Measurements from ENCODE around the gene TNFRSF25. TPM values are rescaled to one million over a fixed set of nuclear protein-coding genes. Genes with fewer than 3 reads are reported as not detected.
"Not testable (repeated sequence)": the region's sequence is repeated elsewhere in the genome, so short reads cannot be mapped to it uniquely, and the experiment has no call there.

Gene TNFRSF25
- total RNA-seq, 4 donors from 2014 or later: 4.2 to 11.2 (median 8.8) TPM

DNA sequence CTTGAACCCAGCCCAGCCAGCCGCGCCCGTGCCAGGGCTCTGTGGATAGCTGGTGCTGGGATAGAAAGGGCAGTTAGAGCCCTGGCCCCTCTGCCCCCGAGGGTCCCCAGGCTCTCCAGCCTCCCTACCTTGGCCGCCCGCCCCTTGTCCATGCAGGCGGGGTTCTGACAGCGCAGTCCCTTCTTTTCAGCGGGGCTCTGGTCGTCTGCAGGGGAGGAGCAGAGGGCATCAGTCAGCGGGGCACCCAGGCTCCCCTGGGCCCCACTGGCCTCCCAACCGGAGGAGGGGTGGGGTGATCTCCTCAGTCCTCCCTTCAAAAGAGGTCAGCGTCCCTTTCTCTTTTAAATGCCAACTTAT, 30.4 kb upstream of the TNFRSF25 start:
- ATAC-seq: no peak
- H3K4me1 ChIP-seq: peaks cover 0 to 45% (median 18%) of the 10 kb centered on the region in 3 donors
- no peaks in the 10 kb centered on the region for H3K9me3 ChIP-seq
- H3K4me3 ChIP-seq: peak overlapping the region in 1 of 2 donors; percentile 70
- no peaks in the 10 kb centered on the region for H3K27me3 ChIP-seq
- TF ChIP-seq EP300 (IDR thresholded peaks at IDR 0.05) (no peak), CTCF (IDR thresholded peaks at IDR 0.05) (no peak), POLR2A (IDR thresholded peaks at IDR 0.05) (no peak), POLR2AphosphoS5 (IDR thresholded peaks at IDR 0.05) (no peak)
- H3K36me3 ChIP-seq: no peaks in the 10 kb centered on the region
- H3K27ac ChIP-seq: peak overlapping the region in 3 of 4 donors; percentile 62 to 74 (median 68)
- 0% methylated on average over 1 of the region's 13 CpGs; no CpG with 5 or more reads in 1 of the 2 donors for WGBS, 2 donors (ENCODE audit: low coverage in 1 of 2)

DNA sequence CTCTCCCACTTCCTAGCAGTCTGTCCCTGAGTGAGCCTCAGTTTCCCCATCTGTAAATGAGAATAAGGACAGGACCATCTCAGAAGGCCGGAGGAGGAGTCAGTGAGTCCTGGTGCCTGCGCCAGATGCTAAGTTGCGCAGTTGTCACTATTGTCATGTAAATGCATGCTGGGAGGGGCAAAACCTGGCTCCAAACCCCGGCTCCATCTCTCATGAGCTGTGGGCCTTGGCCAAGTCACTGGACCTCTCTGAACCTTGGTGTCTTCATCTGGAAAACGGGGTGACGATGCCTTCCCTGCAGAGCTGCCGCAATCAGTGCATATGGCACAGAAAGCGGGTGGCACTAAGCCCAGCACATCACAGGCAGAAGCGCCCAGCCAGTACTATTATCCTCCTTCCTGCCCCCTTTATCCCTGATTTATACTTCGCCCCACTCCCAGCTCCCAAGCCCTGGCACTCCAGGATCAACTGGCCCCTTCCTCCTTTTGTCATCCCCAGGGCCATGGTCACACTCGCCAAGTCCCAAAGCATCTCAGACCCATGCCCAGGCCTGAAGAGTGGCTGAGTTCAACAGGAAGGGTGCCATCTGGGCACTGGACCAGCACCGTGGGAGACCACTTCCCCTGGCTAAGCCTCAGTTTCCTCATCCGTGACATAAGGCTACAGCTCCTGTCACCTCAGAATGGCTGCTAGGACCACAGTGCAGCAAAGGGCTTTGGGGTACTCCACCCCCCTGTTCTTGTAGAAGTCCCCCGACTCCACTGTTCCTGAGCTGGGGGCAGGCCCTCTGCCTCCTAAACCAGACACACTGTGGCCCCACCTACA, 29.8 kb upstream of the TNFRSF25 start:
- no peak for TF ChIP-seq EP300 (IDR thresholded peaks at IDR 0.05)
- Histone ChIP-seq H3K4me3 (peak overlapping the region in 1 of 2 donors; percentile 70), H3K27me3 (no peaks in the 10 kb centered on the region), H3K36me3 (no peaks in the 10 kb centered on the region), H3K4me1 (peaks cover 0 to 47% (median 22%) of the 10 kb centered on the region in 3 donors), H3K9me3 (no peaks in the 10 kb centered on the region), H3K27ac (peak overlapping the region in 3 of 4 donors; percentile 62 to 74 (median 68))
- 82 to 85% methylated on average over 5 to 7 of the region's 14 CpGs for WGBS, 2 donors (ENCODE audit: low coverage in 1 of 2)
- ATAC-seq: no peak

- no peak overlapping the region for H3K4me3 ChIP-seq
- TF ChIP-seq CTCF (IDR thresholded peaks at IDR 0.05): no peak
- TF ChIP-seq EP300 (IDR thresholded peaks at IDR 0.05): no peak
- TF ChIP-seq POLR2A (IDR thresholded peaks at IDR 0.05): no peak
- no peak for TF ChIP-seq POLR2AphosphoS5 (IDR thresholded peaks at IDR 0.05)
- H3K27me3 ChIP-seq: no peaks in the 10 kb centered on the region
- peaks cover 0 to 54% (median 28%) of the 10 kb centered on the region in 3 donors for H3K4me1 ChIP-seq
- no peak overlapping the region for H3K27ac ChIP-seq
- no peaks in the 10 kb centered on the region for H3K9me3 ChIP-seq
- WGBS, 2 donors (ENCODE audit: low coverage in 1 of 2): 0% methylated on average over 1 of the region's 13 CpGs; no CpG with 5 or more reads in 1 of the 2 donors
- no peak for ATAC-seq
- no peaks in the 10 kb centered on the region for H3K36me3 ChIP-seq
Measured at GRCh38 chr1:6495041-6495441, 29.1 kb upstream of the TNFRSF25 start.

DNA sequence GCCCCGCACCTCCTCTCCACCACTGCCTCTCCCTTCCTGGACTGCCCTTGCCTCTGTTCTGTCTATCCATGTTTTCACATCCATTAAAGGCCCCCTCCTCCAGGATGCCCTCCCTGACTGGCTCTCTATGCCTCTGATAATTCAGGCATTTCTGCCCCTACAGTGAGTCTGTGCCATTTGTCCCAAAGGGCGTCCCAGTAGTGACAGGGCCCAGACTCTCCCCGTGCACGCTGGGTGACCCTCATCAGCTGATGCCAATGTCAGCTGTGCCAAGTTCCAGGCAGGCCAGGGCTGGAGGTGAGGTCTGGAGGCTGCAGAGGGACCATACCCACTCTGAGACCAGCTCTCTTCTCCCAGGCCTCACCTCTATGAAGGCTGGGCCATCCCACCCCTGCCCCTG, 28.7 kb upstream of the TNFRSF25 start:
- no peak for TF ChIP-seq POLR2A (IDR thresholded peaks at IDR 0.05)
- TF ChIP-seq POLR2AphosphoS5 (IDR thresholded peaks at IDR 0.05): no peak
- no peak for TF ChIP-seq CTCF (IDR thresholded peaks at IDR 0.05)
- TF ChIP-seq EP300 (IDR thresholded peaks at IDR 0.05): no peak
- Histone ChIP-seq H3K4me1 (peaks cover 0 to 58% (median 29%) of the 10 kb centered on the region in 3 donors), H3K27ac (no peak overlapping the region), H3K9me3 (no peaks in the 10 kb centered on the region), H3K27me3 (no peaks in the 10 kb centered on the region), H3K4me3 (no peak overlapping the region), H3K36me3 (no peaks in the 10 kb centered on the region)
- 100% methylated on average over 1 to 3 of the region's 4 CpGs for whole genome bisulfite sequencing, 2 donors (ENCODE audit: low coverage in 1 of 2)
- no peak for ATAC-seq

GRCh38 chr1:6493834-6494223, 27.9 kb upstream of the TNFRSF25 start:
- 92 to 96% methylated on average over 2 to 3 of the region's 4 CpGs for WGBS, 2 donors (ENCODE audit: low coverage in 1 of 2)
- H3K4me3 ChIP-seq, H3K36me3 ChIP-seq, ATAC-seq, H3K27ac ChIP-seq, H3K9me3 ChIP-seq, H3K27me3 ChIP-seq: not testable (repeated sequence)
- peaks cover 0 to 63% (median 29%) of the 10 kb centered on the region in 3 donors for H3K4me1 ChIP-seq

GRCh38 chr1:6491966-6492365, 26.0 kb upstream of the TNFRSF25 start:
- peaks cover 0 to 48% (median 21%) of the 10 kb centered on the region in 3 donors for H3K4me1 ChIP-seq
- H3K27ac ChIP-seq: peak overlapping the region in 3 of 4 donors; percentile 51 to 83 (median 77)
- H3K36me3 ChIP-seq: no peaks in the 10 kb centered on the region
- H3K4me3 ChIP-seq: no peak overlapping the region
- no peak for TF ChIP-seq POLR2A (IDR thresholded peaks at IDR 0.05)
- TF ChIP-seq EP300 (IDR thresholded peaks at IDR 0.05): no peak
- TF ChIP-seq CTCF (IDR thresholded peaks at IDR 0.05): no peak
- TF ChIP-seq POLR2AphosphoS5 (IDR thresholded peaks at IDR 0.05): no peak
- 60% methylated on average over 2 of the region's 10 CpGs; no CpG with 5 or more reads in 1 of the 2 donors for WGBS, 2 donors (ENCODE audit: low coverage in 1 of 2)
- peaks cover 12% of the 10 kb centered on the region for H3K27me3 ChIP-seq
- ATAC-seq: no peak
- no peaks in the 10 kb centered on the region for H3K9me3 ChIP-seq
